Mucosa of stomach (tissue), 1 donor: ENCODE results near the gene PAWR.
"Not testable (repeated sequence)": the region's sequence is repeated elsewhere in the genome, so short reads cannot be mapped to it uniquely, and the experiment has no call there.

Experiments used
- H3K27me3 ChIP-seq: one replicate; pipeline ENCODE4 v1.7.0; 2013; ENCODE audit warnings: mild to moderate bottlenecking, low read length; ENCODE audit not compliant: control insufficient read depth, insufficient read depth
- H3K36me3 ChIP-seq: one replicate; pipeline ENCODE4 v1.7.0; 2013; ENCODE audit warnings: low read length; ENCODE audit not compliant: control insufficient read depth, insufficient read depth
- H3K4me1 ChIP-seq: one replicate; pipeline ENCODE4 v1.7.0; 2013; ENCODE audit warnings: mild to moderate bottlenecking, low read length; ENCODE audit not compliant: control insufficient read depth, insufficient read depth
- H3K4me3 ChIP-seq: one replicate; pipeline ENCODE4 v1.7.0; 2013; ENCODE audit warnings: low read length
- H3K9ac ChIP-seq: one replicate; pipeline ENCODE4 v1.7.0; 2013; ENCODE audit warnings: mild to moderate bottlenecking, low read length, moderate library complexity
- H3K9me3 ChIP-seq: one replicate; pipeline ENCODE4 v1.7.0; 2013; ENCODE audit warnings: mild to moderate bottlenecking, low read length, moderate library complexity; ENCODE audit not compliant: control insufficient read depth
- donor health status: Pancreatic carcinoma.

The PAWR gene

DNA sequence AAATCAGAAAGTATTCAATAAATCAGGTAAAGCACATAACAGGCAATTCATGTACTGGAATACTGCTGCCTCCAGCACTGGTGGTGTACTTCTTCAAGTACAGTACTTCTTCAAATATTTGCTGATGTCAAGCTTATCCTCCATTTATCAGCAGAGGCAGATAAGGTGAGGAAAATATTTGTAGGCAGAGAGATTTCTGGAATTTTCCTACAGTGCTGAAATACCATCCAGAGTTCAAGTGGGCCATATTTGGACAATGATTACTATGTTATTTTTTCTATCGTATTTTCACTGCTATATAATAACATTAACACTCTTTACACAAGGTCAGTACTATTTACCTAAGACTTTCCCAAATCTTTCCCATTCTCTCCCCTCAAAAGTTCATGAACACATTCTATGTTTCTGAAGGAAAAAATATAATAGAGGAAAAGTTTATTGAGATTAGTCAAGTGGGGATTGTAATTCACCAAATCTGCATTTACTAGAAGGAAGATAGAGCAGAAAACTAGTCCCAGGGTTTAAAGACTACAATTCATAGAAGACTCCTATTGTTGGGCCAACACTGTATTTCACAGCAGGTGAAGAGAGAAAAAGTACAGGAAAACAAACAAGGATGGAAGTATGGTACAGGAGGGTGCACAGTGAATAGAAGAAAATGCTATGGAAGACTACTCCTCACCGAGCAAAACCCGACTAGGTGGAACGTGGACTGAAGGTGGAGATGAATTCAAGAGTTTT, 141.1 kb downstream of the PAWR start:
- no peak overlapping the region for H3K4me3 ChIP-seq
- peaks cover 22% of the 10 kb centered on the region for H3K4me1 ChIP-seq
- no peak overlapping the region for H3K9ac ChIP-seq
- H3K36me3 ChIP-seq = no peaks in the 10 kb centered on the region
- no peaks in the 10 kb centered on the region for H3K27me3 ChIP-seq
- no peaks in the 10 kb centered on the region for H3K9me3 ChIP-seq

DNA sequence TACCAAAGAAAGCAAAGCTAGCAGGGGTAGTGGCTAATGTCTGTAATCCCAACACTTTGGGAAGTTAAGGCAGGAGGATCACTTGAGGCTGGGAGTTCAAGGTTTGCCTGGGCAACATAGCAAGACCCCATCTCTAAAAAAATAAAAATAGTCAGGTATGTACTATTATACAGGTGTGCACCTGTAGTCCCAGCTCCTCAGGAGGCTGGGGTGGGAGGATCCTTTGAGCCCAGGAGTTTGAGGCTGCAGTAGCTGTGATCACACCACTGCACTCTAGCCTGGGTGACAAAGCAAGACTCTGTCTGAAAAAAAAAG, 142.2 kb downstream of the PAWR start:
- peaks cover 22% of the 10 kb centered on the region for H3K4me1 ChIP-seq
- H3K9ac ChIP-seq = no peak overlapping the region
- no peaks in the 10 kb centered on the region for H3K9me3 ChIP-seq
- H3K27me3 ChIP-seq = no peaks in the 10 kb centered on the region
- H3K4me3 ChIP-seq = no peak overlapping the region
- no peaks in the 10 kb centered on the region for H3K36me3 ChIP-seq

DNA sequence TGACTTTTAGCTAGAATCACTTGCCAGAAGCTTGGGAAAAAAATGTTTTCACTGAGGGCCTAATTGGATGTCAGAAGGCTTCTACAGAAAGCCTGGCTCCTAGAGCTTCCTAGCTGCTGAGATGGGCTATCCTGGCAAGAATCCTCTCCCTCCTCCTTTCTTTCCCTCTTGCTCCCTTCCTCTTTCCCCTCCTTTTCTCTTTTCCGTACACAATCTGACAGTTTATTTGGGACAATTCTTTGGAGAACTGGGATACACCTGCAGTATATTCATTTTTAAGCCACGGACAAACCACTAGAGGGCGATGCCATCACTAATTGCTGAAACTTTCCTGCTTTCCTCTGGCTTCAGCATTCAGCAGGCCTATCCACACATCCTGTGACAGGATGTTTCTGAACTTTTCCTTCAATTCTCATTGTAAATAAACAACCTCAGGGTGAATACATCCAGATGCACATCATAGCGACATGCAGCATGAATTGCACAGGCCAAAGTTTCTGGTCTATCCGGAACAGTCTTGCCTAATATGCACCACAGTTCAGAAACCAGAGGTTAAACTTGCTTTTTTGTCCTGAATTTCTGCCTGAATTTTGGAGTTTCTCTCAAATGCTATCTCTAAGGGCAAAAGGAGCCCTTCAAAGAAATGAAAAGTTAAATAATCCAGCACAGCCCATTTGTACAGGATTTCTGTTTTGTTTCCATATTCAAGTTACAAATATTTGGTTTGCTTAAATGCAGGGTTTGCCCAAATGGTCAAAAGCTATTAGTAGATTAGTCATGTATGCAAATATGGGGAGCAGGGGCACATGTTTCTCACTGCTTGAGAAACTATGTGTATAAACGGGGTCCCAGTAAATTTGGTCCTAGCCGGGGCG, 142.8 kb downstream of the PAWR start:
- Histone ChIP-seq H3K27me3 (no peaks in the 10 kb centered on the region), H3K36me3 (no peaks in the 10 kb centered on the region), H3K4me3 (no peak overlapping the region), H3K9ac (no peak overlapping the region), H3K9me3 (no peaks in the 10 kb centered on the region), H3K4me1 (peaks cover 22% of the 10 kb centered on the region)

DNA sequence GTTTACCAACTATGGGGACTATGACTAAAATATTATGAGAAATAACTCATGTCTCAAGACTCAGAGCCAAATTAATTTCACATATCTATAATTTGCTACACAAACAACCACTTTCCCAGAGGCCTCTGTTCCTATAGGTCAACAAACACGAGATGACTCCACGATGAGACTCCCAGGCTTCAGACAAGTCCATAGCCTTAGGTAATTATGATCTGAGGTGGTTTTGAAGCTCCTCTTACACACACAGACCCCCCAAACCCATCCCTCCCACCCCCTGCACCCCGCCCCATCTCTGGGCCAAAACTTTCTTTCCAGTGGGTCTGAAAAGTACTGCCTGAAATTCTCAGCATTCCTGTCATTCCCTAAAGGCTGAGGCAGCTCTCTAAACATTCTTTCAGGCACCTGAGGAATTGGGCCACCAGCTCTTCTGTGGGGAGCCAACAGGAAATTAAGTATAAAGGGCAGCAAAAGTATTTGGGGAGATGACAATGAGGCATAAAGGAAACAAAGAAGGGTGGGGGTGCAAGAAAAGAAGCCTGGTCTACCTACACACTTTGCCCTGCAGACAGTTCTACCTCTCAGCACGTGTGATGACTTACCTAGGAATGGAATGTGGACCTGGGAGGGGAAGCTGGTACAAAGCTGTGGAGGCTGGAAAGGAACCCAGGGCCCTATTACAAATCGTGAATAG, 143.6 kb downstream of the PAWR start:
- H3K4me1 ChIP-seq = peaks cover 22% of the 10 kb centered on the region
- H3K27me3 ChIP-seq = no peaks in the 10 kb centered on the region
- H3K9ac ChIP-seq = no peak overlapping the region
- no peak overlapping the region for H3K4me3 ChIP-seq
- H3K9me3 ChIP-seq = no peaks in the 10 kb centered on the region
- H3K36me3 ChIP-seq = no peaks in the 10 kb centered on the region

DNA sequence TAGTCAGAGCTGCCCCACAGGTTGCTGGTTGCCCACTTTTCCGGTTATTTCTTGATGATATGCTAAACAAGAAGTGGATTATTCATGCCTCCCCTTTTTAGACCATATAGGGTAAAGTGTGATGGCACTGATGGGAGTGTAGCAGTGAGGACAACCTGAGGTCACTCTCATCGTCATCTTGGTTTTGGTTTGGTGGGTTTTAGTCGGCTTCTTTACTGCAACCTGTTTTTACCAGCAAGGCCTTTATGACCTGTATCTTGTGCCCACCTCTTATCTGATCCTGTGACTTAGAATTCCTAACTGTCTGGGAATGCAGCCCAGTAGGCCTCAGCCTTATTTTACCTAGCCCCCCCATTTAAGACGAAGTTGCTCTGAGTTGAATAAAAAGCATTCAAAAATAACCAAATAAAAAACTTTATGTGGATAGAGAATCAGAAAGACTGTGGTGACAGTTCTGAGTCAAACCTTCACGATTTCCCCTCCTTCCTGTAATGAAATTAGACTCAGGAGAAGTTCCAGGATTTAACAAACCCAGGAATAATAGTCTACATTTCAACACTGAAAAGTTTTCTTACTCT, 144.2 kb downstream of the PAWR start:
- peaks cover 22% of the 10 kb centered on the region for H3K4me1 ChIP-seq
- no peak overlapping the region for H3K4me3 ChIP-seq
- no peak overlapping the region for H3K9ac ChIP-seq

DNA sequence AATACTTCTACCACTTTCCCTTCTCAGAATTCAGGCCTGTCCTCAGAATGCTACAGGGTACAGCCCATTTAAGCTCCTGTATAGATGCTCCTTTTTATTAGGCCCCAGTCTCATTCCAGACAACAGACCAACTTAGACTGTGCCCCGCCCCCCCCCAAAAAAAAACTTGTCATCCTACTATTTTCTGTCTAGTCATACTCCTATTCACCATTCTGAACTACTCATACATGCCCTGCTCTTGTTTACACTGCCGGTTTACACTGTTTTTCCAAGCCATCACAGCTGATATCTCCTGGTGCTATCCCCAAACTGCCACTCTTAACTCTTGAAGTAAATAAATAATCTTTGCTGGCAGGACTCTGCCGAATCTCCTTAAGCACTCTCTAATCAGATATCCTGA, 146.3 kb downstream of the PAWR start:
- not testable (repeated sequence) for H3K9ac ChIP-seq, H3K4me3 ChIP-seq, H3K9me3 ChIP-seq, H3K36me3 ChIP-seq, H3K27me3 ChIP-seq
- H3K4me1 ChIP-seq = peaks cover 20% of the 10 kb centered on the region

More for the DNA sequence above, 144.2 kb downstream of the PAWR start:
- H3K27me3 ChIP-seq = no peaks in the 10 kb centered on the region
- no peaks in the 10 kb centered on the region for H3K9me3 ChIP-seq
- H3K36me3 ChIP-seq = no peaks in the 10 kb centered on the region

DNA sequence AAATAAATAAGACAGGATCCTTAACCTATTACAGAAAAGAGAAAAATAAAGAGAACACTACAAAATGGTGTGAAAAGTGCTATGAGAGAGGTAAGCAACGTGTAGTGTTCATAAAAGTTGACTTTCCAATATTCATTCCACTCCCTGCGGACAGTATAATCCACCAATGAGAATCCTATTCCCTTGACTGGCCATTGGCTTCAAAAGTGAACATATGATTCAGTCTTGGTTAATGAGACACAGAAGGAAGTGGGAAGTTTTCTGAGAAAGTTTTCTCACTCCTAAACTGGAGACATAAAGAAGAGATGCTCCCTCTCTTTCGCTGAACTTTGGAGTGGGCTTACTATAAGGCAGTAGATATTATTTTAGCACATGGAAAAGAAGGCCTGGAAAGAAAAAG, 153.1 kb downstream of the PAWR start:
- Histone ChIP-seq H3K27me3 (no peaks in the 10 kb centered on the region), H3K36me3 (no peaks in the 10 kb centered on the region), H3K4me3 (no peak overlapping the region), H3K9me3 (no peaks in the 10 kb centered on the region), H3K4me1 (no peaks in the 10 kb centered on the region), H3K9ac (no peak overlapping the region)

DNA sequence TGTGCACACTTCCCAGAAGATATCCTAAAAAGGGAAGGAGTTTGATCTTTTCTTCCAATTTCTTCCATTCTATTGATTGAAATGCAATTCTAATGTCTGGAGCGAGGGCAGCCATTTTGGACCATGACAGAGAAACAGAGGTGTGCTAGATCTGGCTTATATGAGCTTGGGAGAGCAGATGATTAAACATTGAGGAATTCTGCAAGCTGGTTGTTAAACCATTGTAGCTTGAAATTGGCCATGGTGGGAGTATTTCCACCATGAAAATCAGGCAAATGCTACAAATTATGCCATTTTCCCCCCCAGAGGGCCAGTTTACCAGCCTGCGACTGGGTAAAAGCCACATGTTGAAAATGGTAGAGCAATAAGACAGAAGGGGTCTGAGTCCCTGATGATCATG, 155.0 kb downstream of the PAWR start:
- Histone ChIP-seq H3K27me3 (no peaks in the 10 kb centered on the region), H3K9me3 (no peaks in the 10 kb centered on the region), H3K4me1 (no peaks in the 10 kb centered on the region), H3K4me3 (no peak overlapping the region), H3K9ac (no peak overlapping the region), H3K36me3 (no peaks in the 10 kb centered on the region)
